ENCODE measurements around the gene ATG2B. TPM values are rescaled to one million over a fixed set of nuclear protein-coding genes. Genes with fewer than 3 reads are reported as not detected.
A peak's percentile ranks its signal among the peaks of the same experiment; 100 is the strongest.

ATG2B gene
- total and polyA plus RNA-seq, 2 of the 4 experiments (the other 2 are of a cell fraction) = 6.9 to 22.0 TPM

DNA sequence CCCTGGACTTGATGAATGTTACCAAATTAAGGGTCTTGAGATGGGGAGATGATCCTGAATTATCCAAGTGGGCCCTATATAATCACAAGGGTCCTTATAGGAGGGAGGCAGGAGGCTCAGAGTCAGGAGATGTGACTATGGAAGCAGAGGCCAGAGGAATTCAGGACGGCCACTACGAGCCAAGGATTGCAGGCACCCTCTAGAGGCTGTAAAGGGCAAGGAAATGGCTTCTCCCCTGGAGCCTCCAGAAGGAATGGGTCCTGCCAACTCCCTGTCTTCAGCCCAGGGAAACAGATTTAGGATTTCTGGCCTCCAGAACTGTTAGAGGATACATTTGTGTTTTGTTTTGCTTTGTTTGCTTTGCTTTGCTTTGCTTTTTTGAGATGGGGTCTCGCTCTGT is 98.3 kb downstream of the ATG2B start:
- peak overlapping the region; percentile 52 for H2BK5ac ChIP-seq (ENCODE audit: low read depth, low read length, poor library complexity, severe bottlenecking)
- H4K5ac ChIP-seq (ENCODE audit: low read depth, low read length) = peak overlapping the region; percentile 52
- H3K9ac ChIP-seq (ENCODE audit: low read depth, low read length) = no peak overlapping the region
- H3K23ac ChIP-seq (ENCODE audit: low read depth, low read length) = peak overlapping the region; percentile 25; the same call in 1 of the 2 replicates
- no peak overlapping the region for H2BK15ac ChIP-seq (ENCODE audit: low read depth, low read length)
- DNase-seq (peak; percentile 45), ATAC-seq (ENCODE audit: low read depth) (no peak)
- peaks cover 29 to 88% of the 10 kb centered on the region in 2 experiments for H3K79me1 ChIP-seq (ENCODE audit: low read depth in 1 of 2, low read length in 2 of 2)
- H3K9me3 ChIP-seq (ENCODE audit: control insufficient read depth, insufficient read depth, low read length) = peaks cover under 1% of the 10 kb centered on the region; the same call in 1 of the 2 replicates
- peak overlapping the region; percentile 64; the same call in 1 of the 2 replicates for H3K4ac ChIP-seq (ENCODE audit: low read depth, low read length)
- POLR2A ChIA-PET (ENCODE audit: unreplicated experiment) = no interaction called here
- H3K18ac ChIP-seq (ENCODE audit: low read depth, low read length) = peak overlapping the region; percentile 15; the same call in 1 of the 2 replicates
- BruUV-seq (replicated peaks) = no TSS peak
- TF ChIP-seq CHD1 (IDR thresholded peaks at IDR 0.05; ENCODE audit: low read depth, low read length) = no peak
- TF ChIP-seq, protein P1, sequence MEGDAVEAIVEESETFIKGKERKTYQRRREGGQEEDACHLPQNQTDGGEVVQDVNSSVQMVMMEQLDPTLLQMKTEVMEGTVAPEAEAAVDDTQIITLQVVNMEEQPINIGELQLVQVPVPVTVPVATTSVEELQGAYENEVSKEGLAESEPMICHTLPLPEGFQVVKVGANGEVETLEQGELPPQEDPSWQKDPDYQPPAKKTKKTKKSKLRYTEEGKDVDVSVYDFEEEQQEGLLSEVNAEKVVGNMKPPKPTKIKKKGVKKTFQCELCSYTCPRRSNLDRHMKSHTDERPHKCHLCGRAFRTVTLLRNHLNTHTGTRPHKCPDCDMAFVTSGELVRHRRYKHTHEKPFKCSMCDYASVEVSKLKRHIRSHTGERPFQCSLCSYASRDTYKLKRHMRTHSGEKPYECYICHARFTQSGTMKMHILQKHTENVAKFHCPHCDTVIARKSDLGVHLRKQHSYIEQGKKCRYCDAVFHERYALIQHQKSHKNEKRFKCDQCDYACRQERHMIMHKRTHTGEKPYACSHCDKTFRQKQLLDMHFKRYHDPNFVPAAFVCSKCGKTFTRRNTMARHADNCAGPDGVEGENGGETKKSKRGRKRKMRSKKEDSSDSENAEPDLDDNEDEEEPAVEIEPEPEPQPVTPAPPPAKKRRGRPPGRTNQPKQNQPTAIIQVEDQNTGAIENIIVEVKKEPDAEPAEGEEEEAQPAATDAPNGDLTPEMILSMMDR (conservative IDR thresholded peaks at IDR 0.05; ENCODE audit: low read depth, low read length) = peak; percentile 47
- peak; percentile 56 for TF ChIP-seq RAD21 (IDR thresholded peaks at IDR 0.05; ENCODE audit: low read length)
- TF ChIP-seq MAFK (IDR thresholded peaks at IDR 0.05; ENCODE audit: low read depth, low read length) = no peak
- TF ChIP-seq SMC3 (IDR thresholded peaks at IDR 0.05; ENCODE audit: low read depth, low read length) = peak; percentile 38
- peak overlapping the region; percentile 31 for H3K14ac ChIP-seq (replicated peaks; ENCODE audit: low read depth, low read length)
- H2AK9ac ChIP-seq (replicated peaks; ENCODE audit: low read depth, low read length, poor library complexity) = no peak overlapping the region
- H3K36me3 ChIP-seq (ENCODE audit: control insufficient read depth, insufficient read depth, low read length) = peaks cover 58% of the 10 kb centered on the region
- H3K56ac ChIP-seq (ENCODE audit: extremely low read depth, insufficient read depth, low read length) = no peak overlapping the region
- H2BK120ac ChIP-seq (ENCODE audit: low read depth, low read length) = peak overlapping the region; percentile 30; the same call in 1 of the 2 replicates
- peaks cover 53% of the 10 kb centered on the region for H3K4me1 ChIP-seq (ENCODE audit: control insufficient read depth, insufficient read depth, low read length)
- 0 out of 2 replicates have a peak overlapping the region, but pooled peaks have one; percentile 36 for H2BK20ac ChIP-seq (ENCODE audit: low read depth, low read length)
- H3K9me1 ChIP-seq (ENCODE audit: insufficient read depth, low read length) = peaks cover 36% of the 10 kb centered on the region
- peak overlapping the region in 1 of 2 experiments; percentile 56; a peak in 3 of 4 replicates for H4K8ac ChIP-seq (ENCODE audit: low read depth in 2 of 2, low read length in 2 of 2)
- no CpG with 5 or more reads among the region's 3 CpGs for WGBS, 2 experiments (ENCODE audit: extremely low coverage in 2 of 2, insufficient read length in 1 of 2)
- H3K27me3 ChIP-seq (ENCODE audit: control insufficient read depth, insufficient read depth, low read length) = no peaks in the 10 kb centered on the region
- H3K27ac ChIP-seq (ENCODE audit: insufficient read depth, low read length) = peak overlapping the region; percentile 35; the same call in 1 of the 2 replicates
- intact Hi-C loops (cut with micrococcal nuclease) (loop anchor here (5.0 to 10.0 kb wide), 2 partner anchors 143 to 730 kb away; partner anchors contain the start of gene GLRX5), in situ Hi-C loops (cut with MboI; ENCODE audit: low sequenced_read_pairs) (loop anchor here (25.0 kb wide), 1 partner anchor 728 kb away; the partner anchor contains the start of gene GLRX5), dilution Hi-C loops (cut with HindIII; ENCODE audit: low sequenced_read_pairs, unreplicated experiment) (no loop called here)
- CTCF ChIA-PET = interaction anchor here (1.0 kb wide), 1 partner anchor 375 kb away, joined by 3 read pairs; no protein-coding TSS in a partner anchor
- peak overlapping the region; percentile 37; the same call in 1 of the 2 replicates for H2AK5ac ChIP-seq (ENCODE audit: low read depth, low read length)
- peak overlapping the region; percentile 48 for H4K91ac ChIP-seq (ENCODE audit: insufficient read depth, low read depth, low read length)
- H4K20me1 ChIP-seq (ENCODE audit: insufficient read depth, low read length) = peaks cover 30% of the 10 kb centered on the region
- no peak overlapping the region for H3K4me2 ChIP-seq (ENCODE audit: low read depth, low read length)
- no peak overlapping the region for H3K4me3 ChIP-seq (ENCODE audit: insufficient read depth, low read depth, low read length)
- no peak overlapping the region for H2AFZ ChIP-seq (replicated peaks; ENCODE audit: low read length, poor library complexity)

Data from IMR-90 (cell line).